A673 (cell line): ENCODE data around the gene TMEM87A. TPM values are rescaled to one million over a fixed set of nuclear protein-coding genes. Genes with fewer than 3 reads are reported as not detected.
"Not testable (repeated sequence)": the region's sequence is repeated elsewhere in the genome, so short reads cannot be mapped to it uniquely, and the experiment has no call there.

ENCODE experiments used
- BruUV-seq: library from RNA; stranded (reverse); fragments of 400-500 nt; replicated peaks from 2 replicates; lab custom pipeline; 2021; lab: Mats Ljungman, UMichigan
- CTCF ChIA-PET: fragments of 300-600 bp; sonication (Branson Sonifier 250); formaldehyde crosslinking; loops from one replicate; lab custom pipeline; 2022; ENCODE audit warnings: antibody characterized with exemption; lab: Charles Lee
- POLR2A ChIA-PET: fragments of 300-600 bp; sonication (Branson Sonifier 250); formaldehyde crosslinking; loops from one replicate; lab custom pipeline; 2022; ENCODE audit warnings: antibody characterized with exemption; ENCODE audit not compliant: low non-redundant PET; lab: Charles Lee
- DNase-seq: peaks from one replicate; pipeline ENCODE4 v3.0.0-alpha.2; 2015; ENCODE audit warnings: low spot score
- H3K27ac ChIP-seq: fragments of 200-600 bp; sonication (generic); 2 replicates; pipeline ENCODE4 v1.5.1; 2016; ENCODE audit warnings: mixed run types, low read depth, mild to moderate bottlenecking, mixed read lengths, antibody characterized with exemption, low read length; ENCODE audit not compliant: poor library complexity, severe bottlenecking
- H3K27me3 ChIP-seq: fragments of 200-600 bp; sonication (generic); replicated peaks from 2 replicates; pipeline ENCODE4 v1.6.1; 2017; ENCODE audit warnings: mixed run types, low read depth, mild to moderate bottlenecking, mixed read lengths, antibody characterized with exemption, low read length; ENCODE audit not compliant: insufficient read depth, poor library complexity
- H3K36me3 ChIP-seq: fragments of 200-600 bp; sonication (generic); 2 replicates; pipeline ENCODE4 v1.6.1; 2016; ENCODE audit warnings: mixed run types, mild to moderate bottlenecking, mixed read lengths, antibody characterized with exemption, low read length; ENCODE audit not compliant: insufficient read depth, poor library complexity, severe bottlenecking
- H3K4me1 ChIP-seq: fragments of 200-600 bp; sonication (generic); 2 replicates; pipeline ENCODE4 v1.6.1; 2017; ENCODE audit warnings: mixed run types, mild to moderate bottlenecking, mixed read lengths, antibody characterized with exemption, low read length; ENCODE audit not compliant: insufficient read depth, poor library complexity, severe bottlenecking
- H3K4me3 ChIP-seq: fragments of 200-600 bp; sonication (generic); 2 replicates; pipeline ENCODE4 v1.5.1; 2016; ENCODE audit warnings: low read depth, mixed run types, mild to moderate bottlenecking, mixed read lengths, low read length; ENCODE audit not compliant: poor library complexity, severe bottlenecking
- H3K9me3 ChIP-seq: fragments of 200-600 bp; sonication (generic); 2 replicates; pipeline ENCODE4 v1.6.1; 2016; ENCODE audit warnings: mixed run types, low read depth, mild to moderate bottlenecking, mixed read lengths, antibody characterized with exemption, low read length; ENCODE audit not compliant: poor library complexity, severe bottlenecking
- CTCF ChIP-seq: fragments of 300-800, 200-600 bp; sonication (generic); conservative IDR thresholded peaks from 2 replicates; pipeline ENCODE4 v1.5.1; 2017; ENCODE audit warnings: low read depth, mild to moderate bottlenecking, antibody characterized with exemption, low read length, moderate library complexity, mixed read lengths
- EZH2 ChIP-seq: fragments of 200-600 bp; sonication (generic); IDR thresholded peaks from 2 replicates; pipeline ENCODE4 v1.6.1; 2017; ENCODE audit warnings: borderline replicate concordance, low read depth, mild to moderate bottlenecking, mixed read lengths, antibody characterized with exemption, low read length; ENCODE audit not compliant: poor library complexity, severe bottlenecking
- intact Hi-C: fragments of 100-400 bp; cut with micrococcal nuclease; formaldehyde crosslinking; loops from one replicate; pipeline ENCODE4 v1.10.0; 2022; ENCODE audit not compliant: unreplicated experiment
- total RNA-seq: library from RNA; stranded (reverse); gene quantifications from 2 replicates; pipeline ENCODE4 v1.2.3, GENCODE V29; 2021

TMEM87A gene
- total RNA-seq, 1 experiment from 2014 or later, result 53.4 TPM

- no peaks in the 10 kb centered on the region for H3K9me3 ChIP-seq
- intact Hi-C loops, result no loop called here
- no peak for TF ChIP-seq CTCF
- TF ChIP-seq EZH2, result no peak
- BruUV-seq, result no TSS peak
- no peaks in the 10 kb centered on the region for H3K4me1 ChIP-seq
- H3K27ac ChIP-seq, result no peak overlapping the region
- no peaks in the 10 kb centered on the region for H3K27me3 ChIP-seq
- CTCF ChIA-PET, result no interaction called here
- no peak for DNase-seq
- H3K36me3 ChIP-seq, result no peaks in the 10 kb centered on the region
- POLR2A ChIA-PET, result no interaction called here
- H3K4me3 ChIP-seq, result no peak overlapping the region
Measured at GRCh38 chr15:42306681-42307080, 33.4 kb upstream of the TMEM87A start.

- H3K4me1 ChIP-seq, intact Hi-C loops, H3K36me3 ChIP-seq, H3K27ac ChIP-seq, DNase-seq, H3K27me3 ChIP-seq, H3K4me3 ChIP-seq, H3K9me3 ChIP-seq, CTCF ChIA-PET, BruUV-seq, POLR2A ChIA-PET: not testable (repeated sequence)
Measured at GRCh38 chr15:42301004-42301403, 27.8 kb upstream of the TMEM87A start.

GRCh38 chr15:42289166-42289565 is 15.9 kb upstream of the TMEM87A start:
- no peaks in the 10 kb centered on the region for H3K36me3 ChIP-seq
- no peaks in the 10 kb centered on the region for H3K27me3 ChIP-seq
- ChIA-PET POLR2A (no interaction called here), CTCF (no interaction called here)
- intact Hi-C loops, result no loop called here
- BruUV-seq, result no TSS peak
- DNase-seq, result no peak
- no peak overlapping the region for H3K27ac ChIP-seq
- H3K4me3 ChIP-seq, result no peak overlapping the region
- H3K4me1 ChIP-seq, result no peaks in the 10 kb centered on the region
- no peaks in the 10 kb centered on the region for H3K9me3 ChIP-seq
- no peak for TF ChIP-seq CTCF

- CTCF ChIA-PET, result no interaction called here
- BruUV-seq, result no TSS peak
- TF ChIP-seq EZH2 (no peak), CTCF (no peak)
Measured at GRCh38 chr15:42287931-42288330, 14.7 kb upstream of the TMEM87A start.

More at GRCh38 chr15:42287931-42288330, 14.7 kb upstream of the TMEM87A start:
- intact Hi-C loops, result no loop called here
- DNase-seq, result no peak
- no peak overlapping the region for H3K4me3 ChIP-seq
- H3K4me1 ChIP-seq, result no peaks in the 10 kb centered on the region
- POLR2A ChIA-PET, result no interaction called here
- no peak overlapping the region for H3K27ac ChIP-seq
- H3K9me3 ChIP-seq, result no peaks in the 10 kb centered on the region
- H3K36me3 ChIP-seq, result no peaks in the 10 kb centered on the region
- no peaks in the 10 kb centered on the region for H3K27me3 ChIP-seq
